Kidney (tissue), 14 donors: ENCODE measurements around the gene NSD2. TPM values are rescaled to one million over a fixed set of nuclear protein-coding genes. Genes with fewer than 3 reads are reported as not detected.

Experiments
- DNase-seq, 5 donors: peaks; one replicate each; pipeline ENCODE4 v3.0.0-alpha.2; 2013 to 2020
- FAIRE-seq: peaks from 2 replicates; lab custom pipeline; 2012; peaks lifted over from hg19 to GRCh38; lab: Jason Lieb, UNC
- H3K27ac ChIP-seq, 2 donors: one replicate each; pipeline ENCODE4 v1.7.0; 2013; ENCODE audit warnings: low read depth in 2 of 2, low read length in 2 of 2, inconsistent platforms in 1 of 2
- H3K27me3 ChIP-seq: one replicate; pipeline ENCODE4 v1.7.1; 2013; ENCODE audit warnings: low read length, inconsistent platforms; ENCODE audit not compliant: control insufficient read depth, insufficient read depth
- H3K36me3 ChIP-seq, 3 donors: one replicate each; pipeline versions ENCODE4 v1.7.0 to v1.7.1; 2013; ENCODE audit warnings: low read length in 3 of 3, control low read depth in 1 of 3, inconsistent platforms in 1 of 3; ENCODE audit not compliant: insufficient read depth in 3 of 3, control insufficient read depth in 2 of 3
- H3K4me1 ChIP-seq, 3 donors: one replicate each; pipeline versions ENCODE4 v1.7.0 to v1.7.1; 2013; ENCODE audit warnings: low read length in 3 of 3, inconsistent platforms in 1 of 3, low read depth in 1 of 3; ENCODE audit not compliant: control insufficient read depth in 2 of 3, insufficient read depth in 2 of 3
- H3K4me3 ChIP-seq, 3 donors: one replicate each; pipeline versions ENCODE4 v1.7.0 to v1.8.1; 2013; ENCODE audit warnings: low read length in 3 of 3, control low read depth in 1 of 3, inconsistent platforms in 1 of 3
- H3K9ac ChIP-seq, 3 donors: one replicate each; pipeline versions ENCODE4 v1.7.0 to v1.7.1; 2013; ENCODE audit warnings: low read length in 3 of 3, control low read depth in 1 of 3, inconsistent platforms in 1 of 3
- H3K9me3 ChIP-seq, 3 donors: one replicate each; pipeline versions ENCODE4 v1.7.0 to v1.7.1; 2013; ENCODE audit warnings: low read length in 3 of 3, control low read depth in 1 of 3, inconsistent platforms in 1 of 3; ENCODE audit not compliant: control insufficient read depth in 2 of 3, insufficient read depth in 1 of 3
- intact Hi-C: fragments of 100-400 bp; cut with DNase I; formaldehyde crosslinking; loops from one replicate; pipeline ENCODE4 v1.11.1; 2022
- polyA plus RNA-seq: library from polyadenylated mRNA; stranded (reverse); fragments of 350-450 nt; fragmentation: Illumina TruSeq; extraction: RNeasy Lipid Tissue Mini Kit (QIAGEN cat#74804); gene quantifications from one replicate; pipeline ENCODE4 v1.2.3, GENCODE V29; 2014; ENCODE audit warnings: low read depth, low replicate concordance; ENCODE audit not compliant: insufficient read depth
- total RNA-seq: library from RNA; stranded (reverse); fragmentation: NEBNext Ultra II Directional; extraction: Animal tissue kit (Norgen Biotek cat#: 25700); gene quantifications from one replicate; pipeline ENCODE4 v1.2.1, GENCODE V29; 2021
- TF ChIP-seq, protein P1 (sequence below): IDR thresholded peaks from 3 replicates; pipeline ENCODE4 v1.5.1; 2012; ENCODE audit warnings: mild to moderate bottlenecking, moderate library complexity, borderline replicate concordance; ENCODE audit not compliant: insufficient read depth; ENCODE audit errors: extremely low read depth
- donor health status: control.
- donor health status: control.
- donor health status: control.
- donor health status: control.
- donor health status: control.
- donor health status: DM: yes; HTN: yes; CAD: no.
- donor health status: Normal renal cell carcinoma (clear cell type).

The NSD2 gene
- total and polyA plus RNA-seq, 2 donors from 2014 or later, result 5.5 to 51.2 TPM

DNA sequence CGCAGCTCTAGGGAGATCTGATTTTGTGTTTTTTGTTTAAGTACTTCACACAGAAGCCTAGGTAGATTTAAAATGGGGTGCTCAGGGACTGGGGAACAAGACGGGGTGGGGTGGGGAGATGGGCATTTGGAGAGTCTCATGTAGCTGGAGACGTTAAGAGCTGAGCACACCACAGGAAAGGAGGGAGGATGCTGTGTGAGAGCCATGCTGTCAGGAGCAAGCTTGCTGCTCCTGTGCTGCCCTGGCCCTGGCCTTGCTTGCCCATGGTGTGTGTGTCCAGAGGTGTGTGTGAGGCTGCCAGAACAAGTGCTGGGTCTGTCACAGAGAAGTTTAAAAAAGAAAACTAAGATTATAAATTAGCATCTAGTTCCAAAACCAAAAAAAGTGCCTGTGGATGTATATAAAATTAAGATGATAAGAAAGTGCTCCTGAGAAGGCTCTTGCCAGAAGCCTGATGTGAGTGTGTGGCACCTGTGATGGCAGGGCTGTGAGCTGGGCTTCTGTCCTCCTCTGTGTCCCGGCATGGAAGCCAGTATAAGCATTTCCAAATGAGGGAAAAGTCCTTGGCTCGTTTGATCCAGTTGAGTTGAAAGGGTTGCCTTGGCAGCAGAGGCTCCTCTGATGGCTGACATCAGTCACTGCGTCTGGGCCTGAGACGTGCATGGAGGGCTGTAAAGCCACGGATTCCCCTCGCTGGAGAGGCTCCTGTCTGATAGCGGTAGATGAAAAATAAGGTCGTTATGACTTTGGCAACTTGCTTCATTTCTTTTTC, 74.1 kb downstream of the NSD2 start:
- Histone ChIP-seq H3K4me1 (no peaks in the 10 kb centered on the region), H3K36me3 (peaks cover 0 to 7% (median 2%) of the 10 kb centered on the region in 3 donors), H3K4me3 (no peak overlapping the region), H3K27ac (no peak overlapping the region), H3K9ac (no peak overlapping the region), H3K9me3 (no peaks in the 10 kb centered on the region), H3K27me3 (no peaks in the 10 kb centered on the region)
- no peak for FAIRE-seq
- intact Hi-C loops, result no loop called here
- DNase-seq, result peak in 1 of 5 donors; percentile 22
- TF ChIP-seq, protein P1, sequence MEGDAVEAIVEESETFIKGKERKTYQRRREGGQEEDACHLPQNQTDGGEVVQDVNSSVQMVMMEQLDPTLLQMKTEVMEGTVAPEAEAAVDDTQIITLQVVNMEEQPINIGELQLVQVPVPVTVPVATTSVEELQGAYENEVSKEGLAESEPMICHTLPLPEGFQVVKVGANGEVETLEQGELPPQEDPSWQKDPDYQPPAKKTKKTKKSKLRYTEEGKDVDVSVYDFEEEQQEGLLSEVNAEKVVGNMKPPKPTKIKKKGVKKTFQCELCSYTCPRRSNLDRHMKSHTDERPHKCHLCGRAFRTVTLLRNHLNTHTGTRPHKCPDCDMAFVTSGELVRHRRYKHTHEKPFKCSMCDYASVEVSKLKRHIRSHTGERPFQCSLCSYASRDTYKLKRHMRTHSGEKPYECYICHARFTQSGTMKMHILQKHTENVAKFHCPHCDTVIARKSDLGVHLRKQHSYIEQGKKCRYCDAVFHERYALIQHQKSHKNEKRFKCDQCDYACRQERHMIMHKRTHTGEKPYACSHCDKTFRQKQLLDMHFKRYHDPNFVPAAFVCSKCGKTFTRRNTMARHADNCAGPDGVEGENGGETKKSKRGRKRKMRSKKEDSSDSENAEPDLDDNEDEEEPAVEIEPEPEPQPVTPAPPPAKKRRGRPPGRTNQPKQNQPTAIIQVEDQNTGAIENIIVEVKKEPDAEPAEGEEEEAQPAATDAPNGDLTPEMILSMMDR, result no peak

DNA sequence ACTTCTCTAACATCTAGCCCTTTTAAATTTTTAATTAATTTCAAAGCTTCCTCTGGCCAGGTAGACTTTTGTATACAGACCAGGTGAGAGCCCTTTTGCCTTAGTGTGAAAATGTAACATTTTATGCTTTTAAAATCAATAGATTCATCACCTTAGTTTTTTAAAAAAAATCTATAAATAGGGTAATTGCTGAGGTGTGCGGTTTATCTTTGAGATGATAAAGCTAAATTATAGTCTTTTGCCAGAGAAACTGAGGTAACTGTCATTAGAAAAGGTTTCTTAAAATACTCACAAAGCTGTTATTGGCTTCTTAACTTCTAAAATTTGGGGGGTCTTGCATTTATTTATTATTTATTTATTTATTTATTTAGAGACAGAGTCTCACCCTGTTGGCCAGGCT, 74.7 kb downstream of the NSD2 start:
- intact Hi-C loops, result no loop called here
- no peak overlapping the region for H3K4me3 ChIP-seq
- H3K9me3 ChIP-seq, result no peaks in the 10 kb centered on the region
- H3K27ac ChIP-seq, result no peak overlapping the region
- peaks cover 0 to 7% (median 0%) of the 10 kb centered on the region in 3 donors for H3K36me3 ChIP-seq
- H3K27me3 ChIP-seq, result no peaks in the 10 kb centered on the region
- no peak overlapping the region for H3K9ac ChIP-seq
- TF ChIP-seq, protein P1, result no peak
- no peak for FAIRE-seq
- no peak for DNase-seq
- no peaks in the 10 kb centered on the region for H3K4me1 ChIP-seq

DNA sequence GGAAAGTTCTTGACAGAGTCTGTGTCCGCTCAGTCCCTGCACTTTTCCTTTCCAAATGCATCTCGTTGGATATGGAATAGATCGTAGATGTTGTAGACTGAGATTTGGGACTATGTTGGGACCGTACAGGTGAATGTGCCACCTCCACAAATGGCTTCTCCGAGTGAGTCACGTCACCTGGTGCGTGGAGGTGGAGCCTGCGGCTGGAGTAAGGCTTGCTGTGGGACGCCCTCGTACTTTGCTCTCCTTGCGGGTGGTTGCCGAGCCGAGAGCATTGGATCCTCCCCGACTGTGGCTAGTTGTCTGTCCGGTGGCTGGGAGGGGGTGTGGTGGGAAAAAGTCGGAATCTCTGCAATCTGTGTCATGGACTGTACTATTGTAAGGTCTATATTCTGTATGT, 77.0 kb downstream of the NSD2 start:
- no peak for DNase-seq
- Histone ChIP-seq H3K4me1 (no peaks in the 10 kb centered on the region), H3K9me3 (no peaks in the 10 kb centered on the region), H3K36me3 (peaks cover 0 to 2% (median 0%) of the 10 kb centered on the region in 3 donors), H3K4me3 (no peak overlapping the region), H3K27me3 (no peaks in the 10 kb centered on the region), H3K27ac (no peak overlapping the region), H3K9ac (no peak overlapping the region)
- intact Hi-C loops, result no loop called here
- no peak for FAIRE-seq
- TF ChIP-seq, protein P1, result no peak
